ENCODE results near the gene RNF169.

DNA sequence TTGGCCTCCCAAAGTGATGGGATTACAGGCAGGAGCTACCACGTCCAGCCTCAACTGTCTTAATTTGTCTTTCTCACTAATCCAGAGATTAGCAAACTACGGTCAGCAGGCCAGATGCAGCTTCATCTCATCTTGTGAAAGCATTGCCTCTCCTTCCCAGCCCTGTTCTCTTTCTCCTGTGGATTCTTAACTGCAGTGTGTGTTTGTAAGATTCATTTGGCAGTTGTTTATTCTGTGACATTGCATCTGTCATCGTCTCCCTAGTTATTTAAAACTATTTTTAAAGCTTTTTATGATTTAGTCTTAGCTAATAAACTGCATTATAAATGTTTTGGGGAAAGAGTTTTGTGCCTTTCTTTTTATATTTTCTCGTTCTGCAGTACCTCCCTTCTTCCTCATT lies 29.2 kb downstream of the RNF169 start:
- TF ChIP-seq, protein P1, sequence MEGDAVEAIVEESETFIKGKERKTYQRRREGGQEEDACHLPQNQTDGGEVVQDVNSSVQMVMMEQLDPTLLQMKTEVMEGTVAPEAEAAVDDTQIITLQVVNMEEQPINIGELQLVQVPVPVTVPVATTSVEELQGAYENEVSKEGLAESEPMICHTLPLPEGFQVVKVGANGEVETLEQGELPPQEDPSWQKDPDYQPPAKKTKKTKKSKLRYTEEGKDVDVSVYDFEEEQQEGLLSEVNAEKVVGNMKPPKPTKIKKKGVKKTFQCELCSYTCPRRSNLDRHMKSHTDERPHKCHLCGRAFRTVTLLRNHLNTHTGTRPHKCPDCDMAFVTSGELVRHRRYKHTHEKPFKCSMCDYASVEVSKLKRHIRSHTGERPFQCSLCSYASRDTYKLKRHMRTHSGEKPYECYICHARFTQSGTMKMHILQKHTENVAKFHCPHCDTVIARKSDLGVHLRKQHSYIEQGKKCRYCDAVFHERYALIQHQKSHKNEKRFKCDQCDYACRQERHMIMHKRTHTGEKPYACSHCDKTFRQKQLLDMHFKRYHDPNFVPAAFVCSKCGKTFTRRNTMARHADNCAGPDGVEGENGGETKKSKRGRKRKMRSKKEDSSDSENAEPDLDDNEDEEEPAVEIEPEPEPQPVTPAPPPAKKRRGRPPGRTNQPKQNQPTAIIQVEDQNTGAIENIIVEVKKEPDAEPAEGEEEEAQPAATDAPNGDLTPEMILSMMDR (IDR thresholded peaks at IDR 0.05), result no peak
- TF ChIP-seq POLR2A (IDR thresholded peaks at IDR 0.05) (no peak), POLR2AphosphoS5 (IDR thresholded peaks at IDR 0.05) (no peak)

Data from suprapubic skin (tissue), 4 donors.